Measurements from ENCODE around the gene PHPT1.

PHPT1 gene

GRCh38 chr9:136851941-136852663 is 2.9 kb downstream of the PHPT1 start, which contains the start of gene MAMDC4:
TSS of gene MAMDC4 (plus strand) at chr9:136852346. CDS start at chr9:136852417, 71 bp downstream.
- no peak within 1 kb of the TSS for H3K4me3 ChIP-seq (ENCODE audit: low read length)
- no peak within 1 kb of the TSS for H2AFZ ChIP-seq (ENCODE audit: low read depth, low read length)
- H3K36me3 ChIP-seq (ENCODE audit: insufficient read depth, low read length): peaks cover 12% of the 10 kb centered on the region
- peaks cover 16% of the 10 kb centered on the region for H3K4me1 ChIP-seq (ENCODE audit: insufficient read depth, low read length)
- no peaks in the 10 kb centered on the region for H3K9me3 ChIP-seq (ENCODE audit: low read length)
- H3K27me3 ChIP-seq (ENCODE audit: insufficient read depth, low read length): no peaks in the 10 kb centered on the region

GRCh38 chr9:136852664-136853595 is 3.7 kb downstream of the PHPT1 start:
- Histone ChIP-seq H3K4me3 (ENCODE audit: low read length) (no peak overlapping the region), H3K4me1 (ENCODE audit: insufficient read depth, low read length) (peaks cover 12% of the 10 kb centered on the region), H2AFZ (ENCODE audit: low read depth, low read length) (no peak overlapping the region), H3K36me3 (ENCODE audit: insufficient read depth, low read length) (peaks cover 12% of the 10 kb centered on the region), H3K9me3 (ENCODE audit: low read length) (no peaks in the 10 kb centered on the region), H3K27me3 (ENCODE audit: insufficient read depth, low read length) (no peaks in the 10 kb centered on the region)

- H3K4me3 ChIP-seq (ENCODE audit: low read length): no peak overlapping the region
- peaks cover 12% of the 10 kb centered on the region for H3K4me1 ChIP-seq (ENCODE audit: insufficient read depth, low read length)
- H3K27me3 ChIP-seq (ENCODE audit: insufficient read depth, low read length): no peaks in the 10 kb centered on the region
- H3K9me3 ChIP-seq (ENCODE audit: low read length): no peaks in the 10 kb centered on the region
- H3K36me3 ChIP-seq (ENCODE audit: insufficient read depth, low read length): peaks cover 12% of the 10 kb centered on the region
- H2AFZ ChIP-seq (ENCODE audit: low read depth, low read length): no peak overlapping the region
Observed at GRCh38 chr9:136853596-136854112, 4.4 kb downstream of the PHPT1 start.

GRCh38 chr9:136854113-136854841 is 5.1 kb downstream of the PHPT1 start:
- Histone ChIP-seq H3K36me3 (ENCODE audit: insufficient read depth, low read length) (peaks cover 17% of the 10 kb centered on the region), H3K4me3 (ENCODE audit: low read length) (no peak overlapping the region), H3K27me3 (ENCODE audit: insufficient read depth, low read length) (no peaks in the 10 kb centered on the region), H3K4me1 (ENCODE audit: insufficient read depth, low read length) (peaks cover 12% of the 10 kb centered on the region), H2AFZ (ENCODE audit: low read depth, low read length) (no peak overlapping the region), H3K9me3 (ENCODE audit: low read length) (no peaks in the 10 kb centered on the region)

GRCh38 chr9:136854842-136855460 is 5.7 kb downstream of the PHPT1 start:
- peaks cover 23% of the 10 kb centered on the region for H3K36me3 ChIP-seq (ENCODE audit: insufficient read depth, low read length)
- peaks cover 9% of the 10 kb centered on the region for H3K4me1 ChIP-seq (ENCODE audit: insufficient read depth, low read length)
- no peak overlapping the region for H3K4me3 ChIP-seq (ENCODE audit: low read length)
- H3K9me3 ChIP-seq (ENCODE audit: low read length): no peaks in the 10 kb centered on the region
- no peak overlapping the region for H2AFZ ChIP-seq (ENCODE audit: low read depth, low read length)
- H3K27me3 ChIP-seq (ENCODE audit: insufficient read depth, low read length): no peaks in the 10 kb centered on the region

- Histone ChIP-seq H3K9me3 (ENCODE audit: low read length) (no peaks in the 10 kb centered on the region), H2AFZ (ENCODE audit: low read depth, low read length) (no peak overlapping the region), H3K27me3 (ENCODE audit: insufficient read depth, low read length) (no peaks in the 10 kb centered on the region), H3K4me3 (ENCODE audit: low read length) (no peak overlapping the region), H3K4me1 (ENCODE audit: insufficient read depth, low read length) (peaks cover 2% of the 10 kb centered on the region), H3K36me3 (ENCODE audit: insufficient read depth, low read length) (peaks cover 26% of the 10 kb centered on the region)
Observed at GRCh38 chr9:136855461-136856078, 6.4 kb downstream of the PHPT1 start.

- H3K9me3 ChIP-seq (ENCODE audit: low read length): no peaks in the 10 kb centered on the region
- H2AFZ ChIP-seq (ENCODE audit: low read depth, low read length): no peak overlapping the region
- no peaks in the 10 kb centered on the region for H3K4me1 ChIP-seq (ENCODE audit: insufficient read depth, low read length)
- H3K27me3 ChIP-seq (ENCODE audit: insufficient read depth, low read length): no peaks in the 10 kb centered on the region
- peaks cover 27% of the 10 kb centered on the region for H3K36me3 ChIP-seq (ENCODE audit: insufficient read depth, low read length)
- H3K4me3 ChIP-seq (ENCODE audit: low read length): no peak overlapping the region
Observed at GRCh38 chr9:136856079-136856476, 6.9 kb downstream of the PHPT1 start.

GRCh38 chr9:136856541-136857141 is 7.4 kb downstream of the PHPT1 start:
- no peaks in the 10 kb centered on the region for H3K27me3 ChIP-seq (ENCODE audit: insufficient read depth, low read length)
- H3K4me3 ChIP-seq (ENCODE audit: low read length): no peak overlapping the region
- peaks cover 27% of the 10 kb centered on the region for H3K36me3 ChIP-seq (ENCODE audit: insufficient read depth, low read length)
- no peak overlapping the region for H2AFZ ChIP-seq (ENCODE audit: low read depth, low read length)
- H3K9me3 ChIP-seq (ENCODE audit: low read length): no peaks in the 10 kb centered on the region
- no peaks in the 10 kb centered on the region for H3K4me1 ChIP-seq (ENCODE audit: insufficient read depth, low read length)

- H3K27me3 ChIP-seq (ENCODE audit: insufficient read depth, low read length): no peaks in the 10 kb centered on the region
- no peak overlapping the region for H2AFZ ChIP-seq (ENCODE audit: low read depth, low read length)
- H3K9me3 ChIP-seq (ENCODE audit: low read length): no peaks in the 10 kb centered on the region
- H3K4me3 ChIP-seq (ENCODE audit: low read length): no peak overlapping the region
- H3K4me1 ChIP-seq (ENCODE audit: insufficient read depth, low read length): no peaks in the 10 kb centered on the region
- H3K36me3 ChIP-seq (ENCODE audit: insufficient read depth, low read length): peaks cover 28% of the 10 kb centered on the region
Observed at GRCh38 chr9:136857166-136857565, 8.0 kb downstream of the PHPT1 start.

GRCh38 chr9:136857581-136858412 is 8.6 kb downstream of the PHPT1 start:
- no peaks in the 10 kb centered on the region for H3K4me1 ChIP-seq (ENCODE audit: insufficient read depth, low read length)
- H3K27me3 ChIP-seq (ENCODE audit: insufficient read depth, low read length): no peaks in the 10 kb centered on the region
- H2AFZ ChIP-seq (ENCODE audit: low read depth, low read length): no peak overlapping the region
- peaks cover 34% of the 10 kb centered on the region for H3K36me3 ChIP-seq (ENCODE audit: insufficient read depth, low read length)
- H3K4me3 ChIP-seq (ENCODE audit: low read length): no peak overlapping the region
- H3K9me3 ChIP-seq (ENCODE audit: low read length): no peaks in the 10 kb centered on the region

- Histone ChIP-seq H3K9me3 (ENCODE audit: low read length) (no peaks in the 10 kb centered on the region), H2AFZ (ENCODE audit: low read depth, low read length) (no peak overlapping the region), H3K4me1 (ENCODE audit: insufficient read depth, low read length) (no peaks in the 10 kb centered on the region), H3K36me3 (ENCODE audit: insufficient read depth, low read length) (peaks cover 41% of the 10 kb centered on the region), H3K27me3 (ENCODE audit: insufficient read depth, low read length) (no peaks in the 10 kb centered on the region), H3K4me3 (ENCODE audit: low read length) (no peak overlapping the region)
Observed at GRCh38 chr9:136858452-136858843, 9.2 kb downstream of the PHPT1 start.

All from neuron (in vitro differentiated cells).